Putamen (tissue), 1 donor: ENCODE measurements around the gene MFAP3.

Experiments used
- DNase-seq: peaks from one replicate; pipeline ENCODE4 v3.0.0-alpha.2; 2016; ENCODE audit warnings: low spot score

The MFAP3 gene

GRCh38 chr5:154092356-154093141, 53.8 kb downstream of the MFAP3 start:
- no peak for DNase-seq

- DNase-seq = no peak
These were observed 54.4 kb downstream of the MFAP3 start for GRCh38 chr5:154093142-154093532.

- DNase-seq = no peak
These were observed 57.1 kb downstream of the MFAP3 start for GRCh38 chr5:154095904-154096303.

- DNase-seq = no peak
These were observed 58.3 kb downstream of the MFAP3 start for GRCh38 chr5:154097031-154097430.

- no peak for DNase-seq
These were observed 59.7 kb downstream of the MFAP3 start for GRCh38 chr5:154098465-154098864.

- no peak for DNase-seq
These were observed 62.4 kb downstream of the MFAP3 start for GRCh38 chr5:154101184-154101583.

- DNase-seq = no peak
These were observed 64.5 kb downstream of the MFAP3 start for GRCh38 chr5:154103233-154103632.
